Activated CD8-positive, alpha-beta memory T cell treated with anti-CD3 and anti-CD28 coated beads, Interleukin-2, amount 50 U/mL, for 4 hours (primary cell): ENCODE measurements around the gene FAM110A.
"Not testable (repeated sequence)": the region's sequence is repeated elsewhere in the genome, so short reads cannot be mapped to it uniquely, and the experiment has no call there.

Source experiments
- DNase-seq: peaks from one replicate; pipeline ENCODE4 v3.0.0-alpha.2; 2020

Gene FAM110A

DNA sequence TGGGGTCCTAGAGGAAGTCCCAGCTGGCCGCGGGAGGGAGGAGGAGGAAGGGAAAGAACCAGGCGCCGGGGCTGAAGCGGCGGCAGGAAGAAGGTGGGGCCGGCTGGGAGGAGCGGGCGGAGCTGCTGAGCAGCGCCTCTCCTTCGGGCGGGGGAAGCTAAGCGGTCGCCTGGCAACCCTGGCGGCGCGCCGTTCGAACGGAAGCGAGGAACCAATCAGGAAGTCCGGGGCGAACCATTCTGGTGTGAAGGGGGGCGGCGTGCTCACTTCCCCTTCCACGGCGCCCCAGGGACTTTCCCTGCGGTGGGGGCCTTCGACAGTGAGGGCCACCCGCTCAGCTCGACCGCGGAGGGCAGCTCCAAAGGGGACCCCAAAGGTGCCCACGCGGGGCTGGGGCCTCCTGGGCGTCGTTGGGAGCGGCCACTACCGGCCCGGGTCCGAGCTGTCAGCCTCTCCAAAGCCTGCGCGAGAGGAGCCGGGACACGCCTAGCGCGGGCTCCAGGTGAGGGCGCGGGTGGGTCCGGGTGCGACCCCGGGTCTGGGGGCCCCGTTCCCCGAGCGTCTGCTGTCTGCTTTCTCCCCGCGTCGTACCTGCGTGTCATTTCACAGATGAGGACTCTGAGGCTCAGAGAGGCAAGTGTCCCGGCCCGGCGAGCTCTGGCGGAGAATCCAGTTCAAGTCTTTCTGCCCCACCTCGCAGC is at the start of gene FAM110A:
Gene FAM110A, plus strand, starts transcription at position 266 of the 701 bp plus-strand sequence. CDS start 11,090 bp downstream, outside the sequence.
- DNase-seq, result peak; percentile 94

DNA sequence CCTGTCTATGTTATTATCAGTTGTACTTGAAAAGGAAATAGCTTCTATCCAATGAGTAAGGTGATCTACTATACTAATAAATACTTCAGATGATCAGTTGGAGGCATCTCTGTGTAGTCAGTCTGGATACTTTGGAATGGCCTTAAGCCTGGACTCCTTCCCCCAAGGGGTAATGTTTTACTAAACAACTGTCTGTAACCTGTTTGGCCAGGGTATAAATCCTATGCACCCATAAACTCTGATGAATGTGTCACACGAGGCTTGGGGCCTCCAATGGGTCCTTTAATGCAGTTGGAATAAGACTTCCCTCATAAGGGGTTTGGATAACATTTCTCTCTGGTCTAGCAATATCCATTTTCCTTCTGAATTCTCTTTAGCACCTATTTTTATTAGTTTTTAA is 45.7 kb upstream of the FAM110A start:
- DNase-seq, result no peak

GRCh38 chr20:791056-791455 is 42.5 kb upstream of the FAM110A start:
- no peak for DNase-seq

DNA sequence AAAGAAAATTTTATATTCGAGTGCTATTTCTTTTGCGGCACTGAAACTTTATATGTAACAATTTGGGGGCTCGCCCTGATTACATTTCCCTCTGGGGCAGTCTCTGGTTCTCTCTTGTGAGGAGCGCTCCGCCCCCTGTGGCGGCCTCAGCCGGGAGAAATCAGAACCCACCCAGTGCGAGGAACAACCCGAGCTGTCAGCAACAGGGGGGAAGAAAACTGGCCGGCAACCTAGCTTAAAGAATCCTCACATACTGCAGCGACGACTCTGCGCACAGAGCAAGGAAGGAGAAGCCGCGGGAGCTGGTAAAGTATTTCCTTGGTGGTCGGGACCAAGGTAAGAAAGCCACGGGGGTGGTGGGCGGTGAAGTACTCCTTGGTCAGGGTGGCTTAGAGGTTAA is 41.3 kb upstream of the FAM110A start:
- no peak for DNase-seq

- no peak for DNase-seq
These were observed 36.6 kb upstream of the FAM110A start for GRCh38 chr20:796921-797320.

DNA sequence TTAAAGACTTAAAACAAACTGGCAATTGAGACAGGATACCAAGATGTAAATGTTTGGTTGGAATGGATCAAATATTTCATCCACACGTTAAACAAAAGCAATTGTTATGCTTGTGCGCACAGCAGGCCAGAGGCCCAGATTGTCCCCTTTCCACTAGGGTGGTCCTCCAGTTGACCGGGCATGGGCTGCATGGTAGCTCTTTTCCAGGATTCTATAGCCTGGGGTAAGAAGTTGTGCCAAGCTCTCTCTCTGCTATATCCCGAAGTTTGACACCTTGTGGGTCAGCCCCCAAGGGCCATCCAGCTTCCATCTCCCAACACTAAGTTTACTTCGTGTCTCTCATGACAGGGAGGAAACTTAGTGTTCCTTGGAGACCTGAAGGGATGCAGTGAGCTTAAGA is 34.8 kb upstream of the FAM110A start:
- not testable (repeated sequence) for DNase-seq

- DNase-seq, result not testable (repeated sequence)
These were observed 33.5 kb upstream of the FAM110A start for GRCh38 chr20:800026-800425.

GRCh38 chr20:801678-802077 is 31.8 kb upstream of the FAM110A start:
- no peak for DNase-seq

- DNase-seq, result no peak
These were observed 27.8 kb upstream of the FAM110A start for GRCh38 chr20:805713-806112.

DNA sequence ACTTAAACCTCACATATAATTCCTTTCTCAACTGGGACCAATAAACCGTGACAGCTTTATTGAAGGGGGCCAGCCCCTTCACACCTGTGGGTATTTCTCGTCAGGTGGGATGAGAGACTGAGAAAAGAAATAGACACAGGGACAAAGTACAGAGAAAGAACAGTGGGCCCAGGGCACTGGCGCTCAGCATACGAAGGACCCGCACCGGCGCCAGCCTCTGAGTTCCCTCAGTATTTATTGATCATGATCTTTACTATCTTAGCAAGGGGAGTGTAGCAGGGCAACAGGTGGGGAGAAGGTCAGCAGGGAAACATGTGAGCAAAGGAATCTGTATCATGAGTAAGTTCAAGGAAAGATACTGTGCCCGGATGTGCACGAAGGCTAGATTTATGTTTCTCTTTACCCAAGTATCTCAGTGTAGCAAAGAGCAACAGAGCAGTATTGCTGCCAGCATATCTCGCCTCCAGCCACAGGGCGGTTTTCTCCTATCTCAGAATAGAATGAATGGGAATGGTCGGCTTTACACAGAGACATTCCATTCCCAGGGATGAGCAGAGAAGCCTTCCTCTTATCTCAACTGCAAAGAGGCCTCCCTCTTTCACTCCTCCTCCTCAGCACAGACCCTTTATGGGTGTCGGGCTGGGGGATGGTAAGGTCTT is 21.6 kb upstream of the FAM110A start:
- DNase-seq, result not testable (repeated sequence)

- DNase-seq, result not testable (repeated sequence)
These were observed 21.1 kb upstream of the FAM110A start for GRCh38 chr20:812435-812814.

GRCh38 chr20:813390-813789 is 20.1 kb upstream of the FAM110A start:
- no peak for DNase-seq

DNA sequence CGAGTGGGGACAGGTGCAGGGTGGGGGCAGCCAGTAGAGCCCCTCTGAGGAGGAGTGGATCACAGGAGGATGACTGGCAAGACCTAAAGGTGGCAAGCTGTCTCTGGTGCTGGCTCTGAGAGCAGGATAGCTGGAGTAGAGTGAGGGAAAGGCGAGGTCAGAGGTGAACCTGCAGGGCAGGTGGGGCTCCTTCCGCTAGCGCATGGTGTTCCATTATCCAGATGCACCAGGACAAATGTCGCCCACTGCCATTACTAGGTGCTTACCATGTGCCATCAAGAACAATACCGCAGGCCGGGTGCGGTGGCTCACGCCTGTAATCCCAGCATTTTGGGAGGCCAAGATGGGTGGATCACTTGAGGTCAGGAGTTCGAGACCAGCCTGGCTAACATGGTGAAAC is 18.3 kb upstream of the FAM110A start:
- DNase-seq, result no peak

DNA sequence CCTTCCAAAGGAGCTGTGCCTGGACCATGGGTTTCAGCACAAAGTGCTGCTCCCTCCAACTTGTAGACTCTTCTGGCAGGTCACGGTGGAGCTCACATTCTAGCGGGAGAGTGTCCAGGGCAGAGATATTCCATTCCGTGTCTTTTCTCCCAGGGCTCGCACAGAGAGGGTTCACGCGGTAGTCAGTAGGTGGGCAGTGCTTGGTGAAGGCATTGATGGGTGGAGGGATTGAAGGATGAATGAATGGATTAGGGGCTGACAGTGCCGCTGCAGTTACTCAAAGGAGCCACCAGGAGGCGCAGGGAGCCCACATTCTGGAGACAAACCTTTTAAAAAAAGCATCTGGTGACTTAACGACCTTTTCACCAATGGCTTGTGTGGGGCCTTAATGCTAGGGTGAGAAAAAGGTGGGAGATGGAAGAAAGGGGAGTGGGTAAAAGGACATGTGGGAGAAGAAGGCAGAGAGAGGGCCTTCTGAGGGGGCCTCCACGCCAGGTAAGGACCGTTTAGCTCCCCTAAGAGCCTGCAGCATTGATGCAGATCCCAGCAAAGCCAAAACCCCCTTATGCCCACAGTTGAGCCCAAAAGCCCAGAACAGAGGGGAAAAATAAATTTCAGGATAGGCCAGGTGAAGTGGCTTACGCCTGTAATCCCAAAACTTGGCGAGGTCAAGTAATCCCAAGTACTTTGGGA is 17.5 kb upstream of the FAM110A start:
- DNase-seq, result peak; percentile 71

DNA sequence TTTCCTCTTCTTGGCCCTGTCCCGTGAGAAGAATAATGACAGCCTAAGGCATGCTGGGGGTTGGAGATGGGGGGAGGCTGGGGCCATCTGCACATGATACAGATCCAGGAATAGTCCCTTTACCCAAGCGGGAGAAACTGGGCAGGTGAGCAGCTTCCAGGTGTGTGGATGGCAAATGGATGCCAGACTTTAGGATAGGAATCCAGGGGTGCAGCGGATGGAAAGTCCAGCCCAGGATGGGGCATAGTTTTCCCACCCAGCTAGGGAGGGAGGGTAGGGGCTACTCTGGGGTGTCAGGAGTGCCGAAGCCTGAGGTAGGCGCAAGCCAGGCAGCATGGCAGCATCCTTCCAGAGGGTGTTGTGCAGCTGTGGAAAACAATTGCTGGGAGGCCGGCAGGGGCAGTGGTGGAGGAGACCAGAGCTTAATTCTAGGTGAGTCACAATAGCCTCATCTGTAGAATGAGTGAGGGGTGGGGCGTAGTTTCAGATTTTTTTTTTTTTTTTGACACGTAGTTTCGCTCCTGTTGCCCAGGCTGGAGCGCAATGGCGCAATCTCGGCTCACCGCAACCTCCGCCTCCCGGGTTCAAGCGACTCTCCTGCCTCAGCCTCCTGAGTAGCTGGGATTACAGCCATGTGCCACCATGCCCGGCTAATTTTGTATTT is 15.4 kb upstream of the FAM110A start:
- DNase-seq, result no peak

- DNase-seq, result no peak
These were observed 13.7 kb upstream of the FAM110A start for GRCh38 chr20:819680-820322.

GRCh38 chr20:820323-820953 is 13.1 kb upstream of the FAM110A start:
- no peak for DNase-seq

- DNase-seq, result no peak
These were observed 12.3 kb upstream of the FAM110A start for GRCh38 chr20:821046-821730.

DNA sequence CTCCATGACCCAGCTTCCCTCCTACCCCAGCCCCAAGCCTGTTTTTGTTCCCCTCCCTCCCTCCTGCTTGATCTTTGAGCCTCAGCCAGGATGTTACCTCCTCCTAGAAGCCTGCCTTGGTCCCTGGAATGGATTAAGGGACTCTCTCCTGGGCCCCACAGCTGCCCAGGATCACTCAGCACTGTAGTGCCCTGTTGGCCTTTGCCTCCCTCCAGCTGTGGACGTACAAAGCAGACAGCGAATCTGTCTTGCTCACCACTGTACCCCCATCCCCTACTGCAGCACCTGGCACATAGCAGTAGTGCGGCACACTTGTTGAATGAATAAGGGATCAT is 11.8 kb upstream of the FAM110A start:
- no peak for DNase-seq

DNA sequence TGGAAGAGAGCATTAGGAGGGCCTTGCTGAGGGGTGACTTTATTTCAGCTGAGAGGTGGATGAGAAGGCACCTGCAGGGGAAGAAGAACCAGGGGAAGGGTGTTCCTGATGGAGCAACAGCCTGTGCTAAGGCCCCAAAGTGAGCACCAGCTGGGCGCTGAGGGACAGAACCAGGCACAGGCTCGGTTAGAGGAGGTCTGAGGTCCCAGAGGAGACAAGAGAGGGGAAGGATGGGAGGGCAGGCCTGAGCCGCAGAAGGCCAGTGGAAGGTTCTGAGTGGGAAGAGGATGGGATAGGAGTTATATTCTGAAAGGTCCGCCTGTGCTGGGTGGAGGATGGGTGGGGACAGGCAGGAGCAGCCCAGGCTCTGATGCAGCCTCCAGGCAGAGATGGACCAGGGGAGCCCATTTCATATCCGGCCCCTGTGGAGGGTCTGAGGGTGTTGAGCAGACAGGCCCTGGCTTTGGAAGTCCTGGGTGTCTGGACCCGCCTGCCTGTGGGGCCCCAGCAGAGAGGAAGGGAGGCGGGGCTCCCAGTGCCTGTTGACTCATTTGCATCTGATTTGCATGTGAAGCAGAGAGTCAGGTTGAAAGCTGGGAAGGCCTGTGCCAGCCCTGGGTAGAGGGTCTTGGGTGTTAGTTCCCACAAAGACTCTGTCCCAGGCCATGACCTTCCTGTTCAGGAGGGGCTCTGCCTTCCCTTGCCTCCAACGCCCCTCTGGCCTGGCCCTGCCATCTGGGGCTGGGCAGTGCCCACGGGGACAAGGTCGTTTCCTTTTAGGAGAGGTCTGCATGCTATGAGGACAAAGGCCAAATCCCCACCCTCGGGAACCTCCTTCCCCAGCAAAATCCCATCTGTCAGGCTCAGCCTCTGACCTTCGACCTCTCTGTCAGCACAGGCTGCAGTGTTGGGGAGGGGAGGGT is 10.6 kb upstream of the FAM110A start:
- no peak for DNase-seq

DNA sequence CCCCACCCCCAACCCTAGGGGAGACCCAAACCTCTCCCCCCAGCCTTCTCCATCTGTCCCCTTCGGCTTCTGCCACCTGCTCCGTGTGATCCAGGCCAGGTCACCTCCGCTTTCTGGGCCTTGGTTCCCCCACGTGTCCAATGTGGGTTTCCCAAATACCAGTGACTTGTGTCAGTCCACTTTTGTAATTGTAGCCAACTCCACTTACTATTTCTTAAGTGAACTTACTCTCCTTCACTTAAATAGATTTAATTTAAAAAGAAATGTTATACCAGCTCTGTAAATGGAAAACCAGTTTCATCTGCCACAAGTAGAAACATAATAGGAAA is 10.0 kb upstream of the FAM110A start:
- no peak for DNase-seq
